RWPE2 (cell line): ENCODE data around the gene SLC1A2.

Experiments used
- ATAC-seq: fragments of 200-7000 bp; cut with Tn5 transposase; 3 replicates; pipeline ENCODE4 v1.9.1; 2021; ENCODE audit warnings: low read depth
- DNase-seq: peaks from one replicate; pipeline ENCODE4 v3.0.0-alpha.2; 2020; ENCODE audit warnings: low spot score
- H3K27ac ChIP-seq: fragments of 450-650 bp; 2 replicates; pipeline ENCODE4 v1.5.1; 2017; ENCODE audit warnings: mild to moderate bottlenecking; ENCODE audit not compliant: poor library complexity, severe bottlenecking
- H3K27me3 ChIP-seq: fragments of 250-450 bp; sonication (Bioruptor Pico); 2 replicates; pipeline ENCODE4 v1.5.1; 2021; ENCODE audit warnings: mild to moderate bottlenecking, moderate library complexity; ENCODE audit not compliant: insufficient read depth, poor library complexity, severe bottlenecking
- H3K36me3 ChIP-seq: fragments of 250-450 bp; sonication (Bioruptor Pico); 2 replicates; pipeline ENCODE4 v1.5.1; 2020; ENCODE audit warnings: low read depth, mild to moderate bottlenecking, moderate library complexity
- H3K4me1 ChIP-seq: fragments of 250-450 bp; sonication (Bioruptor Pico); 2 replicates; pipeline ENCODE4 v1.5.1; 2021; ENCODE audit warnings: mild to moderate bottlenecking, moderate library complexity; ENCODE audit not compliant: insufficient read depth, poor library complexity, severe bottlenecking
- H3K4me3 ChIP-seq: fragments of 250-450 bp; sonication (Bioruptor Pico); 2 replicates; pipeline ENCODE4 v1.5.1; 2021; ENCODE audit warnings: mild to moderate bottlenecking, moderate library complexity; ENCODE audit not compliant: severe bottlenecking
- H3K9me3 ChIP-seq: fragments of 250-450 bp; sonication (Bioruptor Pico); 2 replicates; pipeline ENCODE4 v1.5.1; 2021; ENCODE audit warnings: mild to moderate bottlenecking, moderate library complexity; ENCODE audit not compliant: severe bottlenecking
- CTCF ChIP-seq: fragments of 450-650 bp; IDR thresholded peaks from one replicate; pipeline ENCODE4 v1.5.1; 2017; ENCODE audit warnings: mild to moderate bottlenecking, moderate library complexity; ENCODE audit not compliant: poor library complexity, severe bottlenecking

SLC1A2 gene

DNA sequence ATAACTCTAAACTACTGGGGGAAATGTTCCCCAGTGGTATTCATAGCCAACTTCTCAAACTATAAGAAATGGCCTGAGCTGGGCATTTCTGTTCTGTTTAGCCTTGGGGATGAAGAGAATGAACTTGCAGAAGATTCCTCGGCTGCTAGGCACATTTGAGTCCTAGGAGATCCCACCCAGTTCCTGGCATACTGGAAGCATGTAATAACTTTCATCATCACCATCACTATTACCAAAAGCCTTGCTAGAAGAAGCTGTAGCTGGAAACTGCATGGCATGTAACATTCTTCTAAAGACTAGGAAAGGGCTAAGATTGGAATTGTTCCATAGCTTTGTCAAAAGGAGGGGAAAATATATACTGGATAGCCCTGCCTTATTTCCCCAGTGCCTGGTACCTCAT is 40.1 kb upstream of the SLC1A2 start:
- no peak for TF ChIP-seq CTCF
- ATAC-seq (no peak), DNase-seq (no peak)
- H3K4me3 ChIP-seq: no peak overlapping the region
- H3K27me3 ChIP-seq: peaks cover 2% of the 10 kb centered on the region
- H3K36me3 ChIP-seq: no peaks in the 10 kb centered on the region
- H3K4me1 ChIP-seq: no peaks in the 10 kb centered on the region
- no peak overlapping the region for H3K27ac ChIP-seq
- H3K9me3 ChIP-seq: no peaks in the 10 kb centered on the region

DNA sequence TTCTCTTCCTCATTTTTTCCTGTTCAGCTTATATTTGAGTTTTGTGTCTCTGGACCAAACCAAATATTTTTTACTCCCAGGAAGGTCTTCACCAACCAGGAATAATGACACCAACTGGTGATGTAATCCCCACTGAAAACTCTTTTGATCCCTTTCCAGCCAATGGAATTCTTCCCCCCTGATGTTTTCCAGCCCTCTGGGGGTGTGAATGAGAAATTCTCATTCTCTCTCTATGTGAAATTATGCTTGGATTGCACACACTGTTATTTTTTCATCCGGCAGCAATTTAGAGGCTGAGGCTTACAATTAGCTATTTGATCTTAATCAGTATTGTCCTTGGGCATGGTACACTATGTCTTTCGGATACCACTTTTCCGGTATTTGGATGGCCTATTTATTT is 39.5 kb upstream of the SLC1A2 start:
- no peaks in the 10 kb centered on the region for H3K9me3 ChIP-seq
- H3K27ac ChIP-seq: no peak overlapping the region
- ATAC-seq (no peak), DNase-seq (no peak)
- H3K27me3 ChIP-seq: peaks cover 2% of the 10 kb centered on the region
- H3K36me3 ChIP-seq: no peaks in the 10 kb centered on the region
- TF ChIP-seq CTCF: no peak
- no peaks in the 10 kb centered on the region for H3K4me1 ChIP-seq
- no peak overlapping the region for H3K4me3 ChIP-seq

DNA sequence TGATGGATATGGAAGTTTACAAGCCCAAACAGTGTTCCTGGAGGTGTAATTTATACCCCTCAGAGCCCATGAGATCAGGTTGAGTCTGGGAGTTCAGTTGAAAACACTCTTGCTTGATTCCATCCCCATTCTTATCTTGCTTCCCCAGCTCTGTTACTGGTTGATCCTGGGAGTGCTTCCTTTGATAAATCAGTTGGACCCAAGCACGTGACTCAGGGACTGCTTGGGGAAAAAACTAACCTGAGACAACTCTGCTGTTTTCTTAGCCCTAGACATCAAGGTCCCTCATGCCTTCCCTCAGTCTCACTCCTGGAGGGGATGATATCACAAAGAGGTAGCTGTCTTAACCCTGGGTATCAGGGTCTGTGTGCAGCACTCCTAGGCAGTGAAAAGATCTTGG is 35.0 kb upstream of the SLC1A2 start:
- DNase-seq (no peak), ATAC-seq (no peak)
- Histone ChIP-seq H3K27me3 (peaks cover 6% of the 10 kb centered on the region), H3K4me3 (no peak overlapping the region), H3K27ac (no peak overlapping the region), H3K4me1 (no peaks in the 10 kb centered on the region), H3K9me3 (no peaks in the 10 kb centered on the region), H3K36me3 (no peaks in the 10 kb centered on the region)
- no peak for TF ChIP-seq CTCF

DNA sequence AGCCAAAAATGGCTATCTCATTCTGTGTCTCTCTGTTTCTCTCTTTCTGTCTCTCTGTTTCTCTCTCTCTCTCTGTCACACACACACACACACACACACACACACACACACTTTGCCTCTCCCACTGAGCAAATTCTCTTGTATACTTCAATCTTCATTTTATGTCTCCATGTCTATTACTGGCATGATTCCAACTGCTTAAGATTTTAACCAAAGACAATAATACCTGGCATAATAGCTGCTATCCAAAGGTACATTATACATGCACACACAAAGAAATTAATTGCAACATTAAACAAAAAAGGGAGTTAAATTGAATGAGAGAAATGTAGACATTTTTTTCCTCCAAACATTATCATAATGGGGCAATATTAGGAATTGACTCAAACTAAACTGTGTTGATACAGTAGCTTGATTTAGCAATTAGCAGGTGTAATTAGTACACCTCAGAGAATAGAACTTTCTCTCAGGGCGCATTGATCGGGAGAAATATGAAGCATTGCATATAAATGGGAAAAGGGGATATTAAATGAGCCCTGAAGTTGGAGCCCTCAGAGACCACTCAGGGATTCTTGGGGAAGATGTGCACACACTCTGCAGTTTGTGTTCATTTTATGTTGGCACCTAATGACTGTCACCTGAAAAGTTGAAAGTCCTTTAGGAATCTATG is 17.4 kb upstream of the SLC1A2 start:
- TF ChIP-seq CTCF: no peak
- H3K9me3 ChIP-seq: no peaks in the 10 kb centered on the region
- no peak for DNase-seq
- no peaks in the 10 kb centered on the region for H3K36me3 ChIP-seq
- H3K27me3 ChIP-seq: peaks cover 27% of the 10 kb centered on the region
- H3K4me1 ChIP-seq: no peaks in the 10 kb centered on the region
- ATAC-seq: no peak
- no peak overlapping the region for H3K4me3 ChIP-seq
- H3K27ac ChIP-seq: no peak overlapping the region

- ATAC-seq (no peak), DNase-seq (no peak)
- peaks cover 17% of the 10 kb centered on the region for H3K27me3 ChIP-seq
- no peak overlapping the region for H3K4me3 ChIP-seq
- H3K27ac ChIP-seq: no peak overlapping the region
- no peaks in the 10 kb centered on the region for H3K4me1 ChIP-seq
- H3K36me3 ChIP-seq: no peaks in the 10 kb centered on the region
- no peaks in the 10 kb centered on the region for H3K9me3 ChIP-seq
- no peak for TF ChIP-seq CTCF
Measured at GRCh38 chr11:35433588-35433987, 14.2 kb upstream of the SLC1A2 start.
